Measurements from ENCODE around the gene NEIL1.
"Not testable (repeated sequence)": the region's sequence is repeated elsewhere in the genome, so short reads cannot be mapped to it uniquely, and the experiment has no call there.

Gene NEIL1

GRCh38 chr15:75346796-75347221, at the start of gene NEIL1:
Gene NEIL1 (plus strand): TSS chr15:75347039. CDS start chr15:75348906, 1,867 bp downstream.
- no peak for DNase-seq (ENCODE audit: low read depth)

- not testable (repeated sequence) for DNase-seq (ENCODE audit: low read depth)
Observed at GRCh38 chr15:75298541-75299310, 48.1 kb upstream of the NEIL1 start.

- DNase-seq (ENCODE audit: low read depth): not testable (repeated sequence)
Observed at GRCh38 chr15:75299311-75299688, 47.5 kb upstream of the NEIL1 start.

GRCh38 chr15:75300026-75300425, 46.8 kb upstream of the NEIL1 start:
- DNase-seq (ENCODE audit: low read depth): not testable (repeated sequence)

GRCh38 chr15:75302318-75302717, 44.5 kb upstream of the NEIL1 start:
- no peak for DNase-seq (ENCODE audit: low read depth)

GRCh38 chr15:75302753-75303152, 44.1 kb upstream of the NEIL1 start:
- DNase-seq (ENCODE audit: low read depth): not testable (repeated sequence)

- no peak for DNase-seq (ENCODE audit: low read depth)
Observed at GRCh38 chr15:75306188-75306587, 40.7 kb upstream of the NEIL1 start.

- DNase-seq (ENCODE audit: low read depth): no peak
Observed at GRCh38 chr15:75307778-75308390, 39.0 kb upstream of the NEIL1 start.

- no peak for DNase-seq (ENCODE audit: low read depth)
Observed at GRCh38 chr15:75309711-75310110, 37.1 kb upstream of the NEIL1 start.

GRCh38 chr15:75312548-75312947, 34.3 kb upstream of the NEIL1 start:
- DNase-seq (ENCODE audit: low read depth): not testable (repeated sequence)

GRCh38 chr15:75313116-75313845, 33.6 kb upstream of the NEIL1 start:
- no peak for DNase-seq (ENCODE audit: low read depth)

GRCh38 chr15:75314552-75315290, 32.1 kb upstream of the NEIL1 start:
- DNase-seq (ENCODE audit: low read depth): no peak

- not testable (repeated sequence) for DNase-seq (ENCODE audit: low read depth)
Observed at GRCh38 chr15:75319231-75319897, 27.5 kb upstream of the NEIL1 start.

GRCh38 chr15:75321711-75322110, 25.1 kb upstream of the NEIL1 start:
- no peak for DNase-seq (ENCODE audit: low read depth)

- DNase-seq (ENCODE audit: low read depth): no peak
Observed at GRCh38 chr15:75325922-75326321, 20.9 kb upstream of the NEIL1 start.

GRCh38 chr15:75327005-75327404, 19.8 kb upstream of the NEIL1 start:
- no peak for DNase-seq (ENCODE audit: low read depth)

GRCh38 chr15:75327491-75327890, 19.3 kb upstream of the NEIL1 start:
- DNase-seq (ENCODE audit: low read depth): no peak

- no peak for DNase-seq (ENCODE audit: low read depth)
Observed at GRCh38 chr15:75328493-75329314, 18.1 kb upstream of the NEIL1 start.

- no peak for DNase-seq (ENCODE audit: low read depth)
Observed at GRCh38 chr15:75329571-75329970, 17.3 kb upstream of the NEIL1 start.

GRCh38 chr15:75332093-75332492, 14.7 kb upstream of the NEIL1 start:
- DNase-seq (ENCODE audit: low read depth): not testable (repeated sequence)

Measured in GM04504 (cell line).